Natural killer cell treated with Interleukin-12 subunit alpha and Interleukin-12 subunit beta and Interleukin-15 and Interleukin-18, amount 100 ng/mL, for 72 hours (primary cell): Measurements from ENCODE around the gene TCERG1L. TPM values are rescaled to one million over a fixed set of nuclear protein-coding genes. Genes with fewer than 3 reads are reported as not detected.
A peak's percentile ranks its signal among the peaks of the same experiment; 100 is the strongest.

Experiments used
- ATAC-seq, 2 donors: fragments of 150-1000 bp; cut with Tn5 transposase in 1 of 2; sonication (Bioruptor Pico), chemical (Tn5 transposase) in 1 of 2; 2 replicates each; pipeline ENCODE4 v1.10.0; 2021
- DNase-seq: peaks from one replicate; pipeline ENCODE4 v3.0.0; 2022; ENCODE audit warnings: low spot score
- H3K27ac Mint-ChIP-seq, 2 donors: 1 replicate in 1 of 2; 2 replicates in 1 of 2; pipeline ENCODE4 v1.8.0; 2022; ENCODE audit warnings: mixed read lengths in 2 of 2, mild to moderate bottlenecking in 1 of 2, moderate library complexity in 1 of 2
- H3K27me3 Mint-ChIP-seq, 2 donors: 1 replicate in 1 of 2; 2 replicates in 1 of 2; pipeline ENCODE4 v1.8.0; 2022; ENCODE audit warnings: mixed read lengths in 2 of 2
- H3K36me3 Mint-ChIP-seq: one replicate; pipeline ENCODE4 v1.8.0; 2022; ENCODE audit warnings: mixed read lengths
- H3K4me1 Mint-ChIP-seq, 2 donors: 1 replicate in 1 of 2; 2 replicates in 1 of 2; pipeline ENCODE4 v1.8.0; 2022; ENCODE audit warnings: low read depth in 2 of 2, mixed read lengths in 2 of 2, mild to moderate bottlenecking in 1 of 2
- H3K4me3 Mint-ChIP-seq: one replicate; pipeline ENCODE4 v1.8.0; 2022; ENCODE audit warnings: mixed read lengths
- H3K9me3 Mint-ChIP-seq: 2 replicates; pipeline ENCODE4 v1.8.0; 2022; ENCODE audit warnings: mixed read lengths
- total RNA-seq, 2 donors: library from RNA; stranded (reverse); gene quantifications; one replicate each; pipeline ENCODE4 v1.2.3, GENCODE V29; 2022

The TCERG1L gene
- total RNA-seq, 2 donors from 2014 or later: 0.10 to 0.81 TPM

DNA sequence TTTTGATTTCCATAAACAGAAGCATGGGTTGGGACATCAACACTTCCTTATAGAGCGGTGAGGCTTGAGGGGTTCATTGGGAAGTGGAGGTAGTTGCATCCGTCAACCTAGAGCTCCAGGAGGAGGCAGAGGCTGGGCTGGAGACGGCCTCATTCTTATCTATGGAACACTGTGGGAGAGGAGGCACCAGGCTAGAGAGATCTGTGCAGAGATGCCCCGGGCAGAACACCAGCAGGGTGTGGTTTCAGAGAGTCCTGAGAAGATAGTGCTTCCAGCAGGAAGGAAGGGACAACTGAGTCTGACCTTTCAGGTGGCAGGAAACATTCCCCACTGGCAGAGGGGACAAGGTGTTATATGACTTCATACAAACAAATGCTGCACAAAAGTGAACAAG is 56.7 kb downstream of the TCERG1L start:
- no peak overlapping the region for H3K27ac Mint-ChIP-seq
- H3K27me3 Mint-ChIP-seq: no peaks in the 10 kb centered on the region
- H3K4me1 Mint-ChIP-seq: peaks cover 0 to 3% of the 10 kb centered on the region in 2 donors
- H3K9me3 Mint-ChIP-seq: no peaks in the 10 kb centered on the region
- DNase-seq: no peak
- H3K4me3 Mint-ChIP-seq: no peak overlapping the region
- H3K36me3 Mint-ChIP-seq: no peaks in the 10 kb centered on the region
- ATAC-seq: no peak

DNA sequence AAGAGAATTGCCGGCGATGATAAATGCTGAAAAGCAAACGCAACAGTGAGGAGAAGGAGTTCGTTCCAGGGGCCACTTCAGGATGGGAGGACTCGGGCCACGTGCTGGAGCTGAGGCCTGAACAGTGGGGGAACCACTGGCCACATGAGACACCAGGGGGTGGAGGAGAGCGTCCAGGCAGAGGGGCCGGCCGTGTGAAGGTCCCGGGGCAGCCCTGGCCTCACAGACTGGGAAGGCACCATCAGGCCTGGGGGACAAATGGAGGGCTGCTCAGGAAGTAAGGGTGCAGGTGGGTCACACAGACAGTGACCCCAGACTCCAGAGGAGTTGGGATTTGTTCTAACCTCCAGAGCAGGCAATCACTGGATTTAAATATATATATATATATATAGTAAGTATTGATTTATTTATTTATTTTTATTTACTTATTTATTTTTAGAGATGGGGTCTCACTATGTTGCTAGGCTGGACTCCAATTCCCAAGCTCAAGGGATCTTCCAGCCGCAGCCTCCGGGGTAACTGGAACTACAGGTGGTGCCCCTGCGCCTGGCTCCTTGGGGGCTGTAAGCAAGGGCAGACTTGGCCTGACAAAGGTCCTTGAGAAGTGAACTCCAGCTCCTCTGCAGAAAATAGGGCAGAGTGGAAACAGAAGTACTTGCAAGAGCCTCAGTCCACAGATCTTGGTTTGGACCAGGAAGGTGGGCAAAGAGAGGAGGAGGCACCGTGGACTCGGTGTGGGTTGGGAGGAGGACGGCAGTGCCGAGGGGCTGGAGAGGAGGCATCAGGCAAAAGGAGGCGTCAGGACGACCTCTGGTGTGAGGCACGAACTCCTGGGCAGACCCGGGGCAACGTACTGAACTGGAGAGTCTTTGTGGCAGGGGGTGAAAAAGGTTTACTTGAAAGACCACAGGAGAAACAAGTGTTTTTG is 57.3 kb downstream of the TCERG1L start:
- H3K27ac Mint-ChIP-seq: no peak overlapping the region
- DNase-seq: no peak
- H3K4me1 Mint-ChIP-seq: peaks cover 0 to 3% of the 10 kb centered on the region in 2 donors
- no peak overlapping the region for H3K4me3 Mint-ChIP-seq
- H3K9me3 Mint-ChIP-seq: no peaks in the 10 kb centered on the region
- H3K27me3 Mint-ChIP-seq: no peaks in the 10 kb centered on the region
- no peak for ATAC-seq
- H3K36me3 Mint-ChIP-seq: no peaks in the 10 kb centered on the region

DNA sequence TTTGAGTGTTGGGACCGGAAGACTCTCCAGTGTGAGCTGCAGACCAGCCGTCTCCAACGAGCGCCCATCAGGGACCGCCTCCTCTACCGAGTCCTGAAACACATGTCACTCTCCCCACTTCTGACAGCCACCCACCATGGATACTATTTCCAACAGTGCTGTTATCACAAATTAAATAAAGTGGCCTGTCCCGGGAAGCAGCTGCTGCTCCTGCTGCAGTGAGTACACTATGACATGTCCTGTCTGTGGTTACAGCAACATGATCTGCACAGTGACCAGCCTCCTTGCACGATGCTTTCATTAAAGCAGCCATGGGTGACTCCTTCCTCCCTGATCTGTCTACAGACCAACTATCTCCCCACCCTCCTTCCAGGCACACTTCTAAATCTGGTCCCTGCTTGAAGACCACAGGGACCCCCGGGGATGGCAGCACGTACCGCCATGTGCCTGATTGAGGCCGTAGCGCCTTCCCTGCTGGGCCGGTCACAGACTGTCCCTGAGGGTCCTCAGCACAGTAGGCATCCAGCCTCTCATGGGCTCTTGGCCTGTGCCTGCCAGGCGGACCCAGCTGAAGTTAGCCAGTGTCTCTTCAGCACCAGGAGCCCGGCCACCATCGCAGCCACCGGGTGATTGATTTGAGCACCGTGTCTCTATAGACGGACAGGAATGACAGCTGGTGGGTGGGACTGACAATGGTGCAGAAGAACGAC is 58.8 kb downstream of the TCERG1L start:
- Mint-ChIP-seq H3K4me3 (no peak overlapping the region), H3K27ac (no peak overlapping the region), H3K27me3 (no peaks in the 10 kb centered on the region), H3K9me3 (no peaks in the 10 kb centered on the region), H3K4me1 (peaks cover 0 to 3% of the 10 kb centered on the region in 2 donors), H3K36me3 (no peaks in the 10 kb centered on the region)
- no peak for DNase-seq
- ATAC-seq: no peak

DNA sequence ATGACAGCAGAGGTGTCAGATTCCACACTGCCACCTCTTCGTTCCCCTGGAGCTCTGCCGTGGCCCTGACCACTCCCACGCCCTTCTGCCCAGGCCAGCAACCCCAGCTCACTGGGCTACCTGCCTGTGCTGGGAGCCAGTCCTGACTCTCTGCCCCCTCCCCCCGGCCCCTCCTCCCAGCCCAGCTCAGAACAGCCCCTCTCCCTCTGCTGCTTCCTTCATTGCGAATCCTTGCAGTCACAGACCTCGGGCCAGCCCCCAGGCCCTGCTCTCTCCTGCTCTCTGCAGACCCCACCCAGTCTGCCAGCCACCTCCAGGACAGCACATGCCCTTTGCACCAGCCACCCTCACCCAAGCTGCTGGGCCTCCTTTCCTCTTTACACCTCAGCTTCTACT is 60.4 kb downstream of the TCERG1L start:
- Mint-ChIP-seq H3K4me1 (peaks cover 0 to 3% of the 10 kb centered on the region in 2 donors), H3K9me3 (no peaks in the 10 kb centered on the region), H3K27me3 (no peaks in the 10 kb centered on the region), H3K36me3 (no peaks in the 10 kb centered on the region), H3K27ac (no peak overlapping the region), H3K4me3 (no peak overlapping the region)
- DNase-seq (no peak), ATAC-seq (no peak)

DNA sequence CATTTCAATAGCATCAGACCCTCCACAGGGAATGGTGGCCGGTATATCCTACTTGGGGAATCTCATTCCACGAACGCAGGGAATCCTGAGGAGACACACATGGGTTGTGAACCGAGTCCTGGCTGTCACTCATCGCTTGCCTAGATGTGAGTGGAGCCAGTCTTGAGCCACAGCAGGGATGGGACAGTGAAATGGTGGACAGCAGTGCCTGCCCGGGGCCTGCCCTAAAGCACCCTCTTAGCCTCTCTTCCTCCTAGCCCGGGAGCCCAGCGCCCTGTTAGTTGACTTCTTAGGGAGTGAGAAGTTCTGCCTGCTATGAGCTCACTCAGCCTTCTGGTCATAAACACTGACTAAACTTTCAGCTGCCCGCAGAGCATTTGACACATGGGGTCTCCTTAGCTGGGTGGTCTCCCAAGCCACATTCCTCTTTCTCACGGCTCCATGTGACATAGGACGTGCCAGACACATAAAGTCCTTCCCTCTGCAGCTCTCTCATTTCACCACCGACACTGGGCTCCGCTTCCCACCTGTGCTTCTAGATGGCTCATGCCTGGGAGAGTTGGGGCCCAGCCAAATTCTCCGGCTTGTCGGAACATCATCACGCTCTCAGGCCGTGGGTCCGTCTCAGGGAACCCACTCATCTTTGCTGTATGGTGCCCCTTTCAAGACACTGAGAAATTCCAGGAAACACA is 60.9 kb downstream of the TCERG1L start:
- no peak overlapping the region for H3K4me3 Mint-ChIP-seq
- no peaks in the 10 kb centered on the region for H3K27me3 Mint-ChIP-seq
- no peak overlapping the region for H3K27ac Mint-ChIP-seq
- H3K36me3 Mint-ChIP-seq: no peaks in the 10 kb centered on the region
- ATAC-seq: no peak
- H3K9me3 Mint-ChIP-seq: no peaks in the 10 kb centered on the region
- DNase-seq: no peak
- H3K4me1 Mint-ChIP-seq: peaks cover 0 to 3% of the 10 kb centered on the region in 2 donors

DNA sequence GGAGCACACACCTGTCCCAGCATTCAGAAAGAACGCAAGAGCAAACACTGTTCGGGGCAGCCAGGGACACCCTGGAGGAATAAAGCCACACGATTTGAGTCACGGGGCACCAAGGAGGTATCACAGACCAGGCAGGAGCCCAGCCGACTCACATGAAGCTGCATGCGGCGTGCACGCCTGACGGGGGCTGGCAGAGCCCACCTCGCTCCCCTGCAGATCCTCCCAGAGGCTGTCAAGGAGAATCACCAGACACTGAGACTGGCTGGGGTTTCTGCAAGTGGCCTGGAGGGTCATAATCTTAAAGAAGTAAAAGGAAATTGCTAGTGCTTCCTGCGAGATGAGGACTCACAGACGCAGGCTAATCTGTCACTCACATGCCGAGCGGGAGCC is 61.6 kb downstream of the TCERG1L start:
- no peak overlapping the region for H3K27ac Mint-ChIP-seq
- no peaks in the 10 kb centered on the region for H3K9me3 Mint-ChIP-seq
- no peaks in the 10 kb centered on the region for H3K36me3 Mint-ChIP-seq
- no peak for ATAC-seq
- no peak overlapping the region for H3K4me3 Mint-ChIP-seq
- H3K27me3 Mint-ChIP-seq: no peaks in the 10 kb centered on the region
- H3K4me1 Mint-ChIP-seq: peaks cover 0 to 3% of the 10 kb centered on the region in 2 donors
- no peak for DNase-seq

DNA sequence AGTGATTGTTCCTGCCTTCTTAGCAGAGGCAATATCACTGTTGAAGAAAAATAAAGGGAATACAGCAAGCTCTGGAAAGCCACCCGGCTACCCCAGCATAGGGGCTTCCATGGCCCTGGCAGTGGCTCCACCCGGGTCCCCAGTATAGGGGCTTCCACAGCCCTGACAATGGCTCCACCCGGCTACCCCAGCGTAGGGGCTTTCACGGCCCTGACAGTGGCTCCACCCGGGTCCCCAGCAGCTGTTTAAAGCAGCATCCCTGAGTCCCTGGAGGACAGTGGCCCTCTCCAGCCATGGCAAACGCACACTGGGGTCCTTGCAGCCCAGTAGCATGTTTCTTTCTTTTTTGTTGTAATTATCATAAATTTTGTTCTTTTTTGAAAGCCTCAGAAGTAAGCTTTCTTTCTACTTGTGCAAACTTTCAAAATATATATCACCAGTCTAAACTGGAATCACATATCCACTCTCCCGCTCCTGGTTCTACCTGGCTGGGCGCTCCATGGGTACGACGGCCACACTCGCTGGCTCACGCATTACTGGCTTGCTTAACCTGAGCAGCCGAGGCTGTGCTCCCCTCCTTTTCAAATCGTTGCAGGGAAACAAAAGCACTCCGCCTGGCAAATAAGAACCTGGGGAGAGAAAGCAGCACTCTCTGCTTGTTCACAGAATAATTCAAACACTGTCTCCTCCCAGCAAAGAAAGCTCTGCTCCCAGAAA is 62.1 kb downstream of the TCERG1L start:
- DNase-seq (no peak), ATAC-seq (no peak)
- no peaks in the 10 kb centered on the region for H3K36me3 Mint-ChIP-seq
- H3K27ac Mint-ChIP-seq: no peak overlapping the region
- no peaks in the 10 kb centered on the region for H3K9me3 Mint-ChIP-seq
- H3K4me1 Mint-ChIP-seq: peaks cover 0 to 3% of the 10 kb centered on the region in 2 donors
- no peak overlapping the region for H3K4me3 Mint-ChIP-seq
- no peaks in the 10 kb centered on the region for H3K27me3 Mint-ChIP-seq

DNA sequence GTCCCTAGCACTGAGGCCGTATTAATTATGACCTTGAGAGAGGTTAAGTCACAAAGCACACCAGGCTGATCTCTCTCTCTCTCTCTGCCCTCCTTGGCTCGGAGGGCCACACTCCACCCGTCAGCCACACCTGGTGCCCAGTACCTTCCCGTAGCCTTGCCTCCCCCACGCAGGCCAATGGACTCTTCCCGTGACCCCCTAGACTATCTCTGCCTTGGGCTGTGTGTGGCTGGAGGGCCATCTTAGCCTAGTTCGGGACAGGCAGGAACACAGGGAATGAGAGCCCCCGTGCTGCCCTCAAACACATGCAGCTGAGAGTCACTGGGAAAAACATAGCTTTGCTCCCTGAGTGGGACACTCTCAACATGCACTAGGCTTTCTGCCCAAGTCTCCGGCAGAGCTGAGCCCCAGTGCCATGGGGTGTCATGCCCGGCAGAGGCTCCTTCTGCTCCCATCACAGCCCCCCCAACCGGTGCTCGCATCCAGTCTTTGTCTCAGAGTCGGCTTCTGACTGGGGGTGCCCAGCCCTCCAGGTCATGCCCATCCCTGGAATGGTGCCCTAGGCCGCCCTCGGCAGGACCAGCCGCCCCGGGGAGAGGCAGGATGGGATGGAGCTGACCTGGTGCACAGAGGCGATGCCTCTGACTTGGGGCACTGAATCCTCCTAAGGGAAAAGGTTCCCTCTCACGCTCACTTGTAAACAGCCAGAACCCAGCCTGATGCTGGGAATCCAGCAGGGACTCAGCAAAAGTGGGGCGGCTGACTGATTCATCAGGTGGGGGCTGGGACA is 63.0 kb downstream of the TCERG1L start:
- Mint-ChIP-seq H3K4me1 (peaks cover 0 to 3% of the 10 kb centered on the region in 2 donors), H3K9me3 (no peaks in the 10 kb centered on the region), H3K27me3 (no peaks in the 10 kb centered on the region), H3K4me3 (no peak overlapping the region), H3K27ac (no peak overlapping the region), H3K36me3 (no peaks in the 10 kb centered on the region)
- ATAC-seq: no peak
- no peak for DNase-seq

DNA sequence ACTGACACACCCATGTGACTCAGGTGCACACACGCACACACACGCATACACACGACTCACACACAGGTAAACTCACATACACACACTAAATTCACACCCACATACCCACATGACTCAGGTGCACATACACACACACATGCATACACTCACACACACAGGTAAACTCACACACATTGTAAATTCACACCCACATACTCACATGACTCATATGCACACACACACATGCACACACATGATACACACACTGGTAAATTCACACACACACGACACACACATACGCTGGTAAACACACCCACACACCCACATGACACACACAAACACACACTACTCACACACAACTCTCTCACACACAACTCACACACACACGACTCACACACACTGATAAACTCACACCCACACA is 63.6 kb downstream of the TCERG1L start:
- peaks cover 0 to 3% of the 10 kb centered on the region in 2 donors for H3K4me1 Mint-ChIP-seq
- no peaks in the 10 kb centered on the region for H3K9me3 Mint-ChIP-seq
- H3K27me3 Mint-ChIP-seq: no peaks in the 10 kb centered on the region
- ATAC-seq (no peak), DNase-seq (no peak)
- no peak overlapping the region for H3K27ac Mint-ChIP-seq
- no peaks in the 10 kb centered on the region for H3K36me3 Mint-ChIP-seq
- no peak overlapping the region for H3K4me3 Mint-ChIP-seq

DNA sequence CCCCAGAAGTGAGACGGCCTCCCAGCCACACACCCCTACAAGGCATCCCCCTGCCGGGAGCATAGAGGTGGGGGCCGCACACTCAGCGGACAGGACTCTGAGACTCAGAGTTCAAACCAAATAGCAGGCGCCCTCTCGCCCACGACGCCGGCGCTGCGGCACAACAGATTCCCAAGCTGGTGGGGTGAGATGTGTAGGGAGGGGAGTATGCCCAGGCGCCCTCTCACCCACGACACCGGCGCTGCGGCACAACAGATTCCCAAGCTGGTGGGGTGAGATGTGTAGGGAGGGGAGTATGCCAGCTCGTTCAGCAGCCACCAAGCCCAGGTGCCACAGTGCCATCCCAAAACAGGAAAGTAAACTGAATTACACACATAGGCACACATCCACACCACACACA is 64.7 kb downstream of the TCERG1L start:
- no peak overlapping the region for H3K27ac Mint-ChIP-seq

DNA sequence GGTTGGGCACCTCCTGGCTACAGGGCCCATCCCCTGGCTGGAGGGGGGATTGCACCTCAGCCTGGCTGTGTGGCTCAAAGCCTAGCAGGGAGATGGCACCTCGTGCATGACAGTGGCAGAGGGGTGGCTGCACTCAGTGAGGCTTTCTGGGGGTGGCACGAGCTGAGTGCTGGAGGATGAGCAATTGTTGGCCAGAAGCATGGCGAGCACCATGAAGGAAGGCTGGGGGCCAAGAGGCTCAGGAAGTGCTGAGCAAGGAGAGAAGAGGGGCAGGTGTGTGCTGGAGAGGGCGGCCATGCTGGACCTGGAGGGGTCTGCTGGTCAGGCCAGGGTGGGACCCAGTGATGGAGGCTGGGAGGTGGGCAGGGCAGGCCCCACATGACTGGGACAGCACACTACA is 65.4 kb downstream of the TCERG1L start:
- ATAC-seq (peak; percentile 18 to 25), DNase-seq (no peak)
- Mint-ChIP-seq H3K9me3 (no peaks in the 10 kb centered on the region), H3K4me3 (no peak overlapping the region), H3K36me3 (no peaks in the 10 kb centered on the region), H3K27me3 (peaks cover under 1 to 6% of the 10 kb centered on the region in 2 donors), H3K4me1 (no peaks in the 10 kb centered on the region), H3K27ac (no peak overlapping the region)

More for the DNA sequence above, 64.7 kb downstream of the TCERG1L start:
- no peaks in the 10 kb centered on the region for H3K36me3 Mint-ChIP-seq
- peaks cover 0 to 1% of the 10 kb centered on the region in 2 donors for H3K4me1 Mint-ChIP-seq
- ATAC-seq (no peak), DNase-seq (no peak)
- H3K4me3 Mint-ChIP-seq: no peak overlapping the region
- peaks cover 0 to 3% of the 10 kb centered on the region in 2 donors for H3K27me3 Mint-ChIP-seq
- H3K9me3 Mint-ChIP-seq: no peaks in the 10 kb centered on the region

DNA sequence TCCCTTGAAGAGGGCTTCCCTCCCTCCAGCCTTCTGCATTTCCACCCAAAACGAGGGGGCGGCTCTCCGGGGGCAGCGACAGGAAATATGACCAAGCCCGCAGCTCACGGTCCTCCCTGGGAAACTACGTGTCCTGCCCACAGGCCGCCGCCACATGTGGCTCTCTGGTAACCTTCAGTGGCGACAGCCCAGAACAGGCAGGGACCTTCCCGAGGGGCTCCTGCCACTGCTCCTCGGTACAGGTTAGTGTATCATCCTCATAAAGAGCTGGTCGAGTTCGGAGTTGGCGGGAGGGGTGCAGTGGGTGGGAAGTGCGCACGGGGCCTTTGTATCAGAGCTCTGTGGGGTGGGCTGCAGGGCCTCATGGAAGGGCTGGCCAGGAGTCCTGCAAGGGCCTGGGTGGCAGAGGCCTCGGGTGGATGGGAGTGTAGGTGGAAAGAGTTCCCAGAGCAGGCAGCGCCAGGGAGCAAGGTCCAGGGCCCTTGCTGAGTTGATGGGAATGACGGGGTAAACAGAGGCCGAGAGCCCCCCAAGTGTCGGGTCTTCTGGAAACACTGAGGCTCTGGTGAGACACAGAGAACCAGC is 66.0 kb downstream of the TCERG1L start:
- H3K4me3 Mint-ChIP-seq: no peak overlapping the region
- H3K27ac Mint-ChIP-seq: no peak overlapping the region
- no peaks in the 10 kb centered on the region for H3K9me3 Mint-ChIP-seq
- ATAC-seq (no peak), DNase-seq (no peak)
- peaks cover 6 to 7% of the 10 kb centered on the region in 2 donors for H3K27me3 Mint-ChIP-seq
- no peaks in the 10 kb centered on the region for H3K4me1 Mint-ChIP-seq
- no peaks in the 10 kb centered on the region for H3K36me3 Mint-ChIP-seq
